ENCODE results near the gene CLCF1. TPM values are rescaled to one million over a fixed set of nuclear protein-coding genes. Genes with fewer than 3 reads are reported as not detected.

CLCF1 gene
- 2.7 and 3.3 TPM in 2 replicates for total RNA-seq

DNA sequence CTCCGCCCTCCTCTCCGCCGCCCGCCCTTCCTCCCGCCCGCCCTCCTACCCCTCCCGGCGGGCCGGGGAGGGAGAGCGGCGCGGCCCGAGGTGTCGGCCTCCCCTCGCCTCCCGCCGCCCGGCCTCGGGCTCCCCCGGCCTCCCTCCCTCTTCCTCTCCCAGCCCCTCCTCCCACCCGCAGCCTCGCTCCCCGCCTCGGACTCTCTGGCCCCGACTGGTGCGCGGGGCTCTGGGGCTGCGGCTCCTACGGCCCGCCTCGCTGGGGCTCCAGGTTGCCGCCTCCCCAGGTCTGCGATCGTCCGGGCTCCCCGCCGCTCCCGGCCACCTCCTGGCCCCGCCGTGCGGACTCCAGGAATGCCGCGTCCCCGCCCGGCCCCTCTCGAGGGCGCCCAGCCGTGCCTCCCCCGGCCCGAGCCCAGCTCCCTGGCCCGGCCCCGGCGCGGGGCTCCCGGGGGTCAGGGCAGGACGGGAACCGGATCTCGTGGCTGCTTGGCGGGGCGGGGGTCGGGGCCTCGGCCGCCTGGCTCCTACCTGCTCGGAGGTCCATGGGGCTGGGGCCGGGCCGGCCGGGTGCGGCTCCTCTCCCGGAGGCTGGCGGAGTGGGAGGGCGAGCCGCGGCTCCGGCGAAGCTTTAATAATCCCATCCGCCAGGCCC lies at the start of gene CLCF1:
TSS of gene CLCF1 (minus strand) at position 606 of the 655 bp plus-strand sequence. CDS start at position 547, 59 bp downstream.

DNA sequence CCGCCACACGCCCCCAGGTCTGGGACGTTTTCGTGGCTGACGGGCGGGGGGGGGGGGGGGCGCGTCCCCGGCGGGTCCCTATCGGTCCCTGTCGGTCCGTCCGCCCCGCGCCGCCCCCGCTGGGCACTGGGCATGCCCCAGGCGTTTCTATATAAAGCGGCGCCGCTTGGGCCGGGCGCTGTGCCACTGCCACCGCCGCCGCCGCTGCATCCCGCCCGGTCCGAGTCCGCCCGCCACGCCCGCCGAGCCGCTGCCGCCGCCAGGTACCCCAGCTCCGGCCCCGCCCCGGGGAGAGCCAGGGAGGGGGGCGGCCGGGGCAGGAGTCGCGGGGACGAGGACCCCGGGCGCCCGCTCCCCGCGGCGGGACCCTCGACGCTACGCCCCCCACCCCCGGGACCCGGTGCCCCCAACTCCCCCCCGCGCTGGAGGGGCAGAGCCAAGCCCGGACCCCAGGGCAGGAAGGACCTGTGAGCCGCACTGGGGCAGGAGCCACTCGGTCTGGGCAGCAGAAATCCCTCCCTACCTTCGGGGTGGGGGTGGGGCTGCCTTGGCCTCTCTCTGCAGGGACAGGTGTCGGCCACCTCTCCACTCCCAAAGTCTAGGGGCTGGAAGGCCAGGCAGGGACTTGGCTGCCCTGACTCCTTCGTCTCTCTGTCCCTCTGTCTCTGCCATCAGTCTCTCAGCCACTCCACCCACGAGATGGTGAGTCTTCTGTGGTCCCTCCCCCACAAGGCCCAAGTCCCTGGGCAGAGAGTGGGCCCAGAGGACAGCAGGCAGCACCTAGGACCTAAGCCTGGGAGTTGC lies 42.3 kb upstream of the CLCF1 start, which contains the start of gene CARNS1:
TSS of gene CARNS1 (plus strand) at position 178 of the 804 bp plus-strand sequence. CDS start at position 700, 522 bp downstream.

DNA sequence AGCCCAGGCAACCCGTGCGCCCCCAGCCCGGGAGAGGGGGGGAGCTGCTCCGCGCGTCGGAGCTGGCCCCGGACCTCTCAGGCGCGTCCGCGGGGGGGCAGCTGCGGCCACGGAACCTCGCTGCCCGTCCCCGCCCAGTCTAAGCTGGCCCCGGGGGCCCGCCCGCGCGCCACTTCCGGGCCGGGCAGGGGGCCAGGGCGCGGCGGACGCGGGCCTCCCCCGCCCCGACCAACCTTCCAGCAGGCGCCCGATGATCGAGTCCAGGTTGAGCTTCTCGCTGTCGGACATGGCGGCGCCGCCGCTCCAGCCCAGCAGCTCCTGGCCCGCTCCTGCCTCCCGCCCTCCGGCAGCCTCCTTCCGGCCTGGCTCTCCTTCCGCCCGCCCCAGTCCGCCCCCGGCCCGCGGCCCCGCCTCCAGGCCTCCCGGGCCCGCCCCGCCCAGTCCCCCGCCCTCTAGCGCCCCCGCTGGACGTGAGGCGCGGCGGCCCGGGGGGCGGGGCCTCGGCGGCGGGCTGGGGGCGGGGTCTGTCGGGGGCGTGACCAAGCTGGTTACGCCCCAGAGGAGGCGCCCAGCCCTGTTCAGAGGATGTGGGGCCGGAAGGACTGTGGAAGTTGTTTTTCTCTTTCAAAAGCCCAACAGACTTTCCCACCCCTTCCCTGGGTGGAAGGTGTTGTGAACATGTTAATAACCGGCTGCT lies 28.2 kb upstream of the CLCF1 start, which contains the start of gene PPP1CA:
TSS of gene PPP1CA (minus strand) at position 364 of the 697 bp plus-strand sequence. CDS start at position 288, 76 bp downstream.

GRCh38 chr11:67391304-67392182 lies 18.1 kb upstream of the CLCF1 start, which contains the start of gene RAD9A:
TSS of gene RAD9A (plus strand) at chr11:67391986. CDS start at chr11:67392045, 59 bp downstream.

GRCh38 chr11:67353317-67354074 lies 19.9 kb downstream of the CLCF1 start, which contains the start of gene POLD4:
TSS of gene POLD4 (minus strand) at chr11:67353546. CDS start at chr11:67353399, 147 bp downstream.

Other genes starting within 250 kb of the CLCF1 start
- 34.3 and 40.1 TPM in 2 replicates for gene GRK2, start 107.1 kb downstream of the CLCF1 start, total RNA-seq
- 29.1 and 54.3 TPM in 2 replicates for gene ANKRD13D, start 84.3 kb downstream of the CLCF1 start, total RNA-seq
- gene SSH3, start 70.1 kb downstream of the CLCF1 start, total RNA-seq, result 5.7 and 8.5 TPM in 2 replicates
- gene POLD4, start 20.1 kb downstream of the CLCF1 start, total RNA-seq, result 26.4 and 47.5 TPM in 2 replicates
- gene RAD9A, start 18.4 kb upstream of the CLCF1 start, total RNA-seq, result 3.2 and 5.5 TPM in 2 replicates
- gene PPP1CA, start 28.3 kb upstream of the CLCF1 start, total RNA-seq, result 183 and 226 TPM in 2 replicates
- under 0.01 and 0.09 TPM in 2 replicates for gene TBC1D10C, start 30.5 kb upstream of the CLCF1 start, total RNA-seq
- gene CARNS1, start 42.1 kb upstream of the CLCF1 start, total RNA-seq, result under 0.01 and 0.09 TPM in 2 replicates
- gene RPS6KB2, start 54.9 kb upstream of the CLCF1 start, total RNA-seq, result 29.7 and 32.5 TPM in 2 replicates
- 0.18 and 0.85 TPM in 2 replicates for gene PTPRCAP, start 64.1 kb upstream of the CLCF1 start, total RNA-seq
- gene CORO1B, start 69.9 kb upstream of the CLCF1 start, total RNA-seq, result 133 and 168 TPM in 2 replicates
- not detected in 2 replicates for gene GPR152, start 79.1 kb upstream of the CLCF1 start, total RNA-seq
- gene CABP4, start 81.8 kb upstream of the CLCF1 start, total RNA-seq, result 0.45 and 1.1 TPM in 2 replicates
- gene TMEM134, start 95.7 kb upstream of the CLCF1 start, total RNA-seq, result 9.7 and 22.0 TPM in 2 replicates
- gene AIP, start 109.4 kb upstream of the CLCF1 start, total RNA-seq, result 86.3 and 135 TPM in 2 replicates
- gene PITPNM1, start 131.8 kb upstream of the CLCF1 start, total RNA-seq, result 11.2 and 24.2 TPM in 2 replicates
- 12.7 and 13.1 TPM in 2 replicates for gene CDK2AP2, start 134.6 kb upstream of the CLCF1 start, total RNA-seq
- not detected in 2 replicates for gene CABP2, start 149.8 kb upstream of the CLCF1 start, total RNA-seq
- gene GSTP1, start 210.2 kb upstream of the CLCF1 start, total RNA-seq, result 850 and 1,023 TPM in 2 replicates
- 192 and 205 TPM in 2 replicates for gene NDUFV1, start 233.3 kb upstream of the CLCF1 start, total RNA-seq

All from endothelial cell of coronary artery (primary cell).